ENCODE results near the gene SERINC5.

DNA sequence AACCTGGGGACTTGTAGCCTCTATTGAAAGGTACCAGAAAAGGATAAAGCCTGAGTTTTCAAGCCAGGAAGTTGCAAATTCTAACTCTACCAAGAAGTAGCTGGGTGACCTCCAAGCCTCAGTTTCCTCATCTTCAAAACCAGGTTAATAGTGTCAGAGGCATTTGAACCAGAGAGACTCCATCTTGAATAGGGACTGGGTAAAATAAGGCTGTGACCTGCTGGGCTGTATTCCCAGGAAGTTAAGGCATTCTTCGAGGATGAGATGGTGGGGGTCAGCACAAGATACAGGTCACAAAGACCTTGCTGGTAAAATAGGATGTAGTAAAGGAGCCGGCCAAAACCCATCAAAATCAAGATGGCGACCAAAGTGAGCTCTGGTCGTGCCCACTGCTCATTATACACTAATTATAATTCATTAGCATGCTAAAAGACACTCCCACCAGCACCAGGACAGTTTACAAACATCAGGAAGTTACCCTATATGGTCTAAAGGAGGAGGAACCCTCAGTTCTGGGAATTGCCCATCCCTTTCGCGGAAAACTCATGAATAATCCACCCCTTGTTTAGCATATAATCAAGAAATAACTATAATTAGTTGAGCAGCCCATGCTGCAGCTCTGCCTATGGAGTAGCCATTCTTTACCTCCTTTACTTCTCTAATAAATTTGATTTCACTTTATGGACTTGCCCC lies 3.8 kb upstream of the SERINC5 start:
- TF ChIP-seq, protein P1, sequence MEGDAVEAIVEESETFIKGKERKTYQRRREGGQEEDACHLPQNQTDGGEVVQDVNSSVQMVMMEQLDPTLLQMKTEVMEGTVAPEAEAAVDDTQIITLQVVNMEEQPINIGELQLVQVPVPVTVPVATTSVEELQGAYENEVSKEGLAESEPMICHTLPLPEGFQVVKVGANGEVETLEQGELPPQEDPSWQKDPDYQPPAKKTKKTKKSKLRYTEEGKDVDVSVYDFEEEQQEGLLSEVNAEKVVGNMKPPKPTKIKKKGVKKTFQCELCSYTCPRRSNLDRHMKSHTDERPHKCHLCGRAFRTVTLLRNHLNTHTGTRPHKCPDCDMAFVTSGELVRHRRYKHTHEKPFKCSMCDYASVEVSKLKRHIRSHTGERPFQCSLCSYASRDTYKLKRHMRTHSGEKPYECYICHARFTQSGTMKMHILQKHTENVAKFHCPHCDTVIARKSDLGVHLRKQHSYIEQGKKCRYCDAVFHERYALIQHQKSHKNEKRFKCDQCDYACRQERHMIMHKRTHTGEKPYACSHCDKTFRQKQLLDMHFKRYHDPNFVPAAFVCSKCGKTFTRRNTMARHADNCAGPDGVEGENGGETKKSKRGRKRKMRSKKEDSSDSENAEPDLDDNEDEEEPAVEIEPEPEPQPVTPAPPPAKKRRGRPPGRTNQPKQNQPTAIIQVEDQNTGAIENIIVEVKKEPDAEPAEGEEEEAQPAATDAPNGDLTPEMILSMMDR (IDR thresholded peaks at IDR 0.05): no peak
- TF ChIP-seq POLR2A (IDR thresholded peaks at IDR 0.05): no peak

Data from adrenal gland (tissue), 5 donors.